ACHN (cell line): Measurements from ENCODE around the gene MAPK8.

ENCODE experiments used
- DNase-seq: peaks from one replicate; pipeline ENCODE4 v3.0.0-alpha.2; 2015
- in situ Hi-C: cut with HindIII; loops from 2 replicates; pipeline ENCODE4 v1.10.0; 2017; ENCODE audit warnings: low sequenced_read_pairs, low pct_ligation_motif_present, low pct_unique_long_range_greater_than_20kb

Gene MAPK8

GRCh38 chr10:48476279-48476982 is 170.0 kb downstream of the MAPK8 start:
- in situ Hi-C loops = no loop called here
- DNase-seq = no peak

GRCh38 chr10:48477141-48477540 is 170.7 kb downstream of the MAPK8 start:
- in situ Hi-C loops = no loop called here
- DNase-seq = no peak

- DNase-seq = no peak
- in situ Hi-C loops = no loop called here
Measured at GRCh38 chr10:48477616-48478015, 171.1 kb downstream of the MAPK8 start.

- in situ Hi-C loops = no loop called here
- no peak for DNase-seq
Measured at GRCh38 chr10:48478469-48478868, 172.0 kb downstream of the MAPK8 start.

GRCh38 chr10:48478980-48479811 is 172.7 kb downstream of the MAPK8 start:
- no peak for DNase-seq
- in situ Hi-C loops = no loop called here

- no peak for DNase-seq
- in situ Hi-C loops = no loop called here
Measured at GRCh38 chr10:48480397-48481374, 174.2 kb downstream of the MAPK8 start.

GRCh38 chr10:48481385-48481784 is 174.9 kb downstream of the MAPK8 start:
- in situ Hi-C loops = no loop called here
- no peak for DNase-seq

GRCh38 chr10:48482207-48482606 is 175.7 kb downstream of the MAPK8 start:
- no peak for DNase-seq

GRCh38 chr10:48484911-48485310 is 178.4 kb downstream of the MAPK8 start:
- in situ Hi-C loops = no loop called here
- DNase-seq = no peak

More at GRCh38 chr10:48482207-48482606, 175.7 kb downstream of the MAPK8 start:
- in situ Hi-C loops = no loop called here

- in situ Hi-C loops = no loop called here
- DNase-seq = no peak
Measured at GRCh38 chr10:48485711-48486110, 179.2 kb downstream of the MAPK8 start.

- in situ Hi-C loops = no loop called here
- no peak for DNase-seq
Measured at GRCh38 chr10:48487244-48487643, 180.8 kb downstream of the MAPK8 start.
